K562 (cell line): ENCODE results near the gene TEX9. TPM values are rescaled to one million over a fixed set of nuclear protein-coding genes. Genes with fewer than 3 reads are reported as not detected.

Source experiments
- ATAC-seq: fragments of 200-7000 bp; cut with Tn5 transposase; 3 replicates; pipeline ENCODE4 v1.9.1; 2020; ENCODE audit warnings: moderate library complexity
- BruUV-seq: library from RNA; stranded (reverse); fragments of 400-500 nt; replicated peaks from 2 replicates; lab custom pipeline; 2021; lab: Mats Ljungman, UMichigan
- CTCF ChIA-PET: fragments of 300-600 bp; formaldehyde crosslinking; extraction: SDS; loops from one replicate; lab custom pipeline; 2021; ENCODE audit warnings: low intra/inter-chr PET ratio; lab: Yijun Ruan, JAX
- POLR2A ChIA-PET: fragments of 300-600, 350-650 bp; sonication (Branson Sonifier 250); formaldehyde crosslinking; extraction: SDS; loops from one replicate; lab custom pipeline; 2021; ENCODE audit warnings: antibody characterized with exemption, inconsistent platforms; lab: Yijun Ruan, JAX
- DNase-seq, 4 experiments: peaks; one replicate each; pipeline versions ENCODE4 v3.0.0 to v3.0.0-alpha.2; 2011 to 2018; ENCODE audit warnings: low spot score in 3 of 4, mixed read lengths in 3 of 4; ENCODE audit errors: extremely low read depth in 1 of 4
- FAIRE-seq: peaks from 2 replicates; lab custom pipeline; 2011; peaks lifted over from hg19 to GRCh38; lab: Jason Lieb, UNC
- H2AFZ ChIP-seq: 2 replicates; pipeline ENCODE4 v1.6.0; 2011; ENCODE audit warnings: low read depth, low read length, control low read depth, inconsistent platforms
- H3K27ac ChIP-seq: fragments of 200-600 bp; 3 replicates; pipeline ENCODE4 v1.8.0; 2011; ENCODE audit warnings: low read depth, mild to moderate bottlenecking, control low read depth, inconsistent platforms, low read length, moderate library complexity, mixed read lengths; ENCODE audit errors: extremely low read depth
- H3K27me3 ChIP-seq, 2 experiments: fragments of 300-600 bp in 1 of 2; 2 replicates in 1 of 2; 3 replicates in 1 of 2; pipeline versions ENCODE4 v1.6.0 to v1.8.0; 2011; ENCODE audit warnings: inconsistent platforms in 2 of 2, low read length in 2 of 2, mild to moderate bottlenecking in 1 of 2, mixed read lengths in 1 of 2, moderate library complexity in 1 of 2; ENCODE audit not compliant: control insufficient read depth in 2 of 2, insufficient read depth in 2 of 2
- H3K36me3 ChIP-seq: fragments of 300-600 bp; 3 replicates; pipeline ENCODE4 v1.8.0; 2011; ENCODE audit warnings: mild to moderate bottlenecking, low read length, inconsistent platforms; ENCODE audit not compliant: control insufficient read depth, insufficient read depth
- H3K4me1 ChIP-seq, 2 experiments: fragments of 200-600 bp in 1 of 2; replicated peaks in 1 of 2; 2 replicates in 1 of 2; 3 replicates in 1 of 2; pipeline versions ENCODE4 v1.5.1 to v1.8.0; 2011; ENCODE audit warnings: inconsistent platforms in 2 of 2, low read length in 2 of 2, mild to moderate bottlenecking in 1 of 2, mixed read lengths in 1 of 2, moderate library complexity in 1 of 2; ENCODE audit not compliant: control insufficient read depth in 2 of 2, insufficient read depth in 2 of 2
- H3K4me2 ChIP-seq: 2 replicates; pipeline ENCODE4 v1.6.1; 2011; ENCODE audit warnings: low read length, control low read depth, inconsistent platforms, mixed read lengths; ENCODE audit not compliant: insufficient read depth
- H3K4me3 ChIP-seq: fragments of 200-600 bp; sonication (generic), shearing (Covaris generic); 2 replicates; pipeline ENCODE4 v1.5.1; 2016; ENCODE audit warnings: control low read depth, inconsistent platforms
- H3K79me2 ChIP-seq: fragments of 200-600 bp; 3 replicates; pipeline ENCODE4 v1.8.0; 2011; ENCODE audit warnings: low read length, inconsistent platforms; ENCODE audit not compliant: control insufficient read depth, insufficient read depth
- H3K9ac ChIP-seq, 2 experiments: 2 replicates each; pipeline versions ENCODE4 v1.6.0 to v1.6.1; 2011; ENCODE audit warnings: low read depth in 2 of 2, low read length in 2 of 2, control low read depth in 1 of 2, inconsistent platforms in 1 of 2, mild to moderate bottlenecking in 1 of 2, mixed read lengths in 1 of 2; ENCODE audit not compliant: insufficient read depth in 1 of 2
- H3K9me1 ChIP-seq: one replicate; pipeline ENCODE4 v1.6.0; 2011; ENCODE audit warnings: inconsistent platforms, mild to moderate bottlenecking, low read length, moderate library complexity; ENCODE audit not compliant: control insufficient read depth, insufficient read depth
- H3K9me3 ChIP-seq: replicated peaks from 2 replicates; pipeline ENCODE4 v1.5.1; 2011; ENCODE audit warnings: low read depth, low read length, inconsistent platforms; ENCODE audit not compliant: control insufficient read depth, insufficient read depth
- H4K20me1 ChIP-seq: replicated peaks from 2 replicates; pipeline ENCODE4 v1.6.1; 2011; ENCODE audit warnings: low read length, inconsistent platforms, mixed read lengths; ENCODE audit not compliant: control insufficient read depth, insufficient read depth
- ARID3A ChIP-seq: IDR thresholded peaks from 2 replicates; pipeline ENCODE4 v1.6.1; 2012; ENCODE audit warnings: low read depth, low read length, improper control_type of control experiment, borderline replicate concordance
- CEBPB ChIP-seq: fragments of 450-650 bp; IDR thresholded peaks from 2 replicates; pipeline ENCODE4 v1.6.1; 2016; ENCODE audit warnings: missing genetic modification characterization, missing compliant biosample characterization
- DMBX1 ChIP-seq: fragments of 250-450 bp; sonication (Bioruptor Pico); IDR thresholded peaks from 2 replicates; pipeline ENCODE4 v1.8.0; 2022; ENCODE audit warnings: inconsistent platforms, mild to moderate bottlenecking, moderate library complexity, borderline replicate concordance
- HBP1 ChIP-seq: fragments of 450-650 bp; formaldehyde crosslinking; IDR thresholded peaks from 2 replicates; pipeline ENCODE4 v1.4.0; 2022; ENCODE audit warnings: missing genetic modification characterization
- JUND ChIP-seq, 2 experiments: IDR thresholded peaks; 2 replicates in 1 of 2; 3 replicates in 1 of 2; pipeline ENCODE4 v1.6.1; 2011; ENCODE audit warnings: borderline replicate concordance in 2 of 2, low read depth in 2 of 2, low read length in 2 of 2, improper control_type of control experiment in 1 of 2, missing biosample characterization in 1 of 2, missing genetic modification characterization in 1 of 2, missing genetic modification reagents in 1 of 2
- LEF1 ChIP-seq: fragments of 450-650 bp; IDR thresholded peaks from 2 replicates; pipeline ENCODE4 v1.6.1; 2016; ENCODE audit warnings: mild to moderate bottlenecking
- TBL1XR1 ChIP-seq, 2 experiments: IDR thresholded peaks; 2 replicates each; pipeline ENCODE4 v1.6.1; 2012; ENCODE audit warnings: improper control_type of control experiment in 2 of 2, low read length in 2 of 2, mild to moderate bottlenecking in 1 of 2
- TFE3 ChIP-seq: fragments of 450-650 bp; formaldehyde crosslinking; IDR thresholded peaks from 2 replicates; pipeline ENCODE4 v1.4.0; 2020; ENCODE audit warnings: mild to moderate bottlenecking, mixed read lengths
- ZNF134 ChIP-seq: fragments of 250-450 bp; sonication (Bioruptor Pico); conservative IDR thresholded peaks from 2 replicates; pipeline ENCODE4 v1.4.0; 2020
- ZNF165 ChIP-seq: fragments of 250-450 bp; sonication (Bioruptor Pico); IDR thresholded peaks from 2 replicates; pipeline ENCODE4 v1.4.0; 2020; ENCODE audit warnings: borderline replicate concordance
- ZNF174 ChIP-seq: fragments of 250-450 bp; sonication (Bioruptor Pico); IDR thresholded peaks from 2 replicates; pipeline ENCODE4 v1.4.0; 2020; ENCODE audit warnings: mild to moderate bottlenecking
- WGBS: fragments of 100-300 bp; shearing (Covaris generic); methylation state at CpG from one replicate; pipeline ENCODE4 v1.1.6; 2016; ENCODE audit warnings: low coverage, mixed read lengths; ENCODE audit not compliant: insufficient coverage; ENCODE audit errors: missing lambda C conversion rate; 5-methylcytosine and 5-hydroxymethylcytosine counted together
- in situ Hi-C: fragments of 300-500 bp; cut with MboI; formaldehyde crosslinking; loops from 4 replicates; pipeline ENCODE4 v1.15.0; 2018; ENCODE audit warnings: inconsistent platforms, mixed read lengths
- intact Hi-C: fragments of 100-400 bp; cut with micrococcal nuclease; formaldehyde crosslinking; loops from 2 replicates; pipeline ENCODE4 v1.14.2; 2022
- polyA plus RNA-seq, 8 experiments: library from polyadenylated mRNA; depleted of rRNA in 4 of 8; stranded (reverse) in 5 of 8; unstranded in 3 of 8; fragments of >200 nt; fragmentation: Nextera tagmentation in 2 of 8; fragmentation: Illumina TruSeq in 1 of 8; extraction: Ambion mirVana in 2 of 8; extraction: Trizol in 1 of 8; gene quantifications; 2 replicates each; pipeline versions ENCODE4 v1.2.1 to v1.2.3, GENCODE V29; 2011 to 2014; ENCODE audit warnings: inconsistent platforms in 1 of 8, missing spikeins in 1 of 8
- total RNA-seq, 7 experiments: library from RNA; depleted of rRNA in 6 of 7; stranded (reverse); fragments of >200 nt in 6 of 7; fragmentation: Illumina TruSeq in 2 of 7; extraction: Trizol in 2 of 7; gene quantifications; 2 replicates each; pipeline versions ENCODE4 v1.2.1 to v1.2.3, GENCODE V29; 2011 to 2021; ENCODE audit warnings: low replicate concordance in 1 of 7
- TF ChIP-seq, protein P1 (sequence below), 2 experiments: fragments of 200-800 bp in 1 of 2; sonication (Bioruptor generic) in 1 of 2; sonication (generic) in 1 of 2; formaldehyde crosslinking in 1 of 2; IDR thresholded peaks in 1 of 2; conservative IDR thresholded peaks in 1 of 2; 2 replicates each; pipeline versions ENCODE4 v1.5.0 to v1.6.1; 2016 to 2020; ENCODE audit warnings: missing compliant biosample characterization in 1 of 2, missing genetic modification characterization in 1 of 2, missing genetic modification reagents in 1 of 2

Gene TEX9
- total and polyA plus RNA-seq, 9 of the 15 experiments (the other 6 are each of a cell fraction or from before 2014, with no cell fraction given), result 0.93 to 3.6 (median 2.4) TPM

DNA sequence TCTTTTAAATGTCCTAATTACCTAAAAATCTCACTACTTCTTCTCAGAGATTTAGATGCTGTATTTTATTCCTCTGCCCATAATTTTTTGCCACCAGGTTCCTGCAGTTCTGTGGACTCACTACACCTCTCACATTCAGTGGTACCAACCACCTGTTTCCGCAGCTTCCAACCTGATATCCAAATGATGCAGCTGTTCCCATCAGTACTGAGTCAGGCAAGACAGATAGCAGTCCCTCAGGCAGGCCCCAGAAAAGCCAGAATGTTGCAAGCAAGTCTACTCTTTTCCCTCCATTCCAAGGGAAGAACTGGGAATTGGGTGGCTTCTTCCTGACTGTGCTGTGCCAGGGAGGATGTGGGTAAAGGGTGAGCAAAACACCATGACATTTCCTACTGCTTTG, 60.8 kb downstream of the TEX9 start (continued):
- TF ChIP-seq, protein P1, sequence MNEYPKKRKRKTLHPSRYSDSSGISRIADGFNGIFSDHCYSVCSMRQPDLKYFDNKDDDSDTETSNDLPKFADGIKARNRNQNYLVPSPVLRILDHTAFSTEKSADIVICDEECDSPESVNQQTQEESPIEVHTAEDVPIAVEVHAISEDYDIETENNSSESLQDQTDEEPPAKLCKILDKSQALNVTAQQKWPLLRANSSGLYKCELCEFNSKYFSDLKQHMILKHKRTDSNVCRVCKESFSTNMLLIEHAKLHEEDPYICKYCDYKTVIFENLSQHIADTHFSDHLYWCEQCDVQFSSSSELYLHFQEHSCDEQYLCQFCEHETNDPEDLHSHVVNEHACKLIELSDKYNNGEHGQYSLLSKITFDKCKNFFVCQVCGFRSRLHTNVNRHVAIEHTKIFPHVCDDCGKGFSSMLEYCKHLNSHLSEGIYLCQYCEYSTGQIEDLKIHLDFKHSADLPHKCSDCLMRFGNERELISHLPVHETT (CRISPR knock-in tag; conservative IDR thresholded peaks at IDR 0.05 in 1 of 2, IDR thresholded peaks at IDR 0.05 in 1 of 2), result no peak
- TF ChIP-seq ZNF165 (CRISPR knock-in tag) (no peak), ZNF174 (no peak), ZNF134 (CRISPR knock-in tag) (no peak)

GRCh38 chr15:56428821-56429458, 63.7 kb downstream of the TEX9 start:
- no peak overlapping the region for H3K4me3 ChIP-seq
- 3% methylated on average over 2 of the region's 2 CpGs for WGBS
- H3K9me1 ChIP-seq, result no peaks in the 10 kb centered on the region
- no peak overlapping the region for H3K27ac ChIP-seq
- ATAC-seq (0 out of 3 replicates have a peak, but pooled peaks have one; percentile 60), DNase-seq (peak; percentile 8 to 36 (median 16)), FAIRE-seq (peak; percentile 87)
- H3K4me1 ChIP-seq, result no peaks in the 10 kb centered on the region
- no peaks in the 10 kb centered on the region for H3K36me3 ChIP-seq
- H3K9me3 ChIP-seq, result no peaks in the 10 kb centered on the region
- H3K9ac ChIP-seq, result no peak overlapping the region
- BruUV-seq, result no TSS peak
- CTCF ChIA-PET, result interaction anchor here (0.7 to 2.0 kb wide), 5 partner anchors 180 to 1211 kb away, joined by 3 to 21 read pairs (median 4); no protein-coding TSS in a partner anchor
- in situ Hi-C loops, result no loop called here
- intact Hi-C loops, result loop anchor here (1.0 to 10.0 kb wide), 4 partner anchors 180 to 782 kb away; no protein-coding TSS in a partner anchor
- H3K27me3 ChIP-seq, result no peaks in the 10 kb centered on the region
- POLR2A ChIA-PET, result no interaction called here
- H3K4me2 ChIP-seq, result no peak overlapping the region
- no peaks in the 10 kb centered on the region for H3K79me2 ChIP-seq
- H4K20me1 ChIP-seq, result no peaks in the 10 kb centered on the region
- no peak overlapping the region for H2AFZ ChIP-seq
- TF ChIP-seq JUND (IDR thresholded peaks at IDR 0.05; ENCODE audit: borderline replicate concordance, low read depth, low read length), result 0 out of 2 replicates have a peak, but pooled peaks have one; percentile 6
- TF ChIP-seq JUND (tag; IDR thresholded peaks at IDR 0.05; ENCODE audit: borderline replicate concordance, low read depth, low read length), result no peak
- TF ChIP-seq DMBX1, result no peak
- TF ChIP-seq HBP1 (CRISPR knock-in tag), result no peak
- TF ChIP-seq LEF1, result no peak
- TF ChIP-seq CEBPB, result peak; percentile 40; the same call in 1 of the 2 replicates
- TF ChIP-seq TFE3 (CRISPR knock-in tag), result no peak
- no peak for TF ChIP-seq ZNF134 (CRISPR knock-in tag)
- TF ChIP-seq ARID3A, result 0 out of 2 replicates have a peak, but pooled peaks have one; percentile 28
- TF ChIP-seq TBL1XR1 (IDR thresholded peaks at IDR 0.05; ENCODE audit: low read length in 2 of 2), result no peak
